ENCODE data around the gene ARID3A. TPM values are rescaled to one million over a fixed set of nuclear protein-coding genes. Genes with fewer than 3 reads are reported as not detected.

ARID3A gene
- total and polyA plus RNA-seq, 2 of the 8 experiments (the other 6 are each of a cell fraction or from before 2014, with no cell fraction given) = 40.5 to 77.4 TPM

DNA sequence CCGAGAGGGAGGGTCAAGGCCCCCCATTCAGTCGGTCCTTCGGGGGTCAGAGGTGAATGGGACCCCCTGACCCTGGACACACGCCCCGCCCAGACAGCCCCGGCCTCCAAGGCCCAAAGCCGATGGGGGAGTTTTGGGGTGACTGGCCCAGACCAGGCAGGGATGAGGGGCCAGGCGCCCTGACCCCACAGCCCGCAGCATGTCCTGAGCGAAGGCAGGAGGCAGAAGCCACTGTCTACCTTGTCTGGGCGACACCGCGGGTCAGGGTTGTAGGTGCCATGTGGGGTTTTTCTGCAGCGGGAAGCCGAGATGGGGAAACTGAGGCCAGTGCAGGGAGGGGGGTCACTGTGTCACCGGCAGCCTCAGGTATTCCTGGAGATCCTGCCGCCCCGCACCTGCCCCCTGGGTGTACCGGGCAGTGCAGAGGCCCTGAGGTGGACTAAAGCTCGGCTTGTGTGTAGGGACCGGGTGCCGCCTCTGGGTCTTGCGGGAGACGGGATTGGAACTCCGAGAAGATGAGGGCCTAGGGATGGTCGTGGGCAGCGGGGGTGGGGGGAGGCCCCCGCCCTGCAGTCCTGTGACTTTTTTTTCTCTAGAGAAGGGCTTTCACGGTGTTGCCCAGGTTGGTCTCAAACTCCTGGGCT lies 8.5 kb downstream of the ARID3A start (continued):
- TF ChIP-seq HDAC6 (IDR thresholded peaks at IDR 0.05; ENCODE audit: low read depth, low read length) = no peak
- no peak for TF ChIP-seq CBX8 (IDR thresholded peaks at IDR 0.05; ENCODE audit: borderline replicate concordance, low read depth, low read length)
- no peak for TF ChIP-seq RAD21 (IDR thresholded peaks at IDR 0.05 in 1 of 2, conservative IDR thresholded peaks at IDR 0.05 in 1 of 2; ENCODE audit: low read depth in 2 of 2, low read length in 2 of 2)
- no peak for TF ChIP-seq KDM4A (IDR thresholded peaks at IDR 0.05; ENCODE audit: low read depth, low read length, severe bottlenecking)
- no peak for TF ChIP-seq TAF7 (optimal IDR thresholded peaks at IDR 0.05; ENCODE audit: borderline replicate concordance, low read depth, low read length)
- no peak for TF ChIP-seq SIN3A (conservative IDR thresholded peaks at IDR 0.05 in 1 of 2, IDR thresholded peaks at IDR 0.05 in 1 of 2; ENCODE audit: low read depth in 1 of 2, low read length in 2 of 2)
- TF ChIP-seq, protein P1, sequence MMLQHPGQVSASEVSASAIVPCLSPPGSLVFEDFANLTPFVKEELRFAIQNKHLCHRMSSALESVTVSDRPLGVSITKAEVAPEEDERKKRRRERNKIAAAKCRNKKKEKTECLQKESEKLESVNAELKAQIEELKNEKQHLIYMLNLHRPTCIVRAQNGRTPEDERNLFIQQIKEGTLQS (IDR thresholded peaks at IDR 0.05; ENCODE audit: insufficient read depth, low read depth, low read length) = no peak
- TF ChIP-seq, protein P2, sequence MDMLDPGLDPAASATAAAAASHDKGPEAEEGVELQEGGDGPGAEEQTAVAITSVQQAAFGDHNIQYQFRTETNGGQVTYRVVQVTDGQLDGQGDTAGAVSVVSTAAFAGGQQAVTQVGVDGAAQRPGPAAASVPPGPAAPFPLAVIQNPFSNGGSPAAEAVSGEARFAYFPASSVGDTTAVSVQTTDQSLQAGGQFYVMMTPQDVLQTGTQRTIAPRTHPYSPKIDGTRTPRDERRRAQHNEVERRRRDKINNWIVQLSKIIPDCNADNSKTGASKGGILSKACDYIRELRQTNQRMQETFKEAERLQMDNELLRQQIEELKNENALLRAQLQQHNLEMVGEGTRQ (IDR thresholded peaks at IDR 0.05; ENCODE audit: low read length) = no peak
